IPS-15b (cell line): Measurements from ENCODE around the gene HPS3.
"Not testable (repeated sequence)": the region's sequence is repeated elsewhere in the genome, so short reads cannot be mapped to it uniquely, and the experiment has no call there.

ENCODE experiments used
- H3K27me3 ChIP-seq: one replicate; pipeline ENCODE4 v1.6.1; 2013; ENCODE audit warnings: low read length; ENCODE audit not compliant: control insufficient read depth, insufficient read depth
- H3K36me3 ChIP-seq: one replicate; pipeline ENCODE4 v1.6.1; 2013; ENCODE audit warnings: low read length; ENCODE audit not compliant: control insufficient read depth, insufficient read depth
- H3K4me1 ChIP-seq: one replicate; pipeline ENCODE4 v1.6.1; 2013; ENCODE audit warnings: mild to moderate bottlenecking, low read length; ENCODE audit not compliant: control insufficient read depth, insufficient read depth
- H3K4me3 ChIP-seq: one replicate; pipeline ENCODE4 v1.5.1; 2013; ENCODE audit warnings: low read depth, low read length
- H3K9ac ChIP-seq: one replicate; pipeline ENCODE4 v1.6.1; 2013; ENCODE audit warnings: low read depth, mild to moderate bottlenecking, low read length
- H3K9me3 ChIP-seq: one replicate; pipeline ENCODE4 v1.6.1; 2013; ENCODE audit warnings: mild to moderate bottlenecking, low read length; ENCODE audit not compliant: control insufficient read depth, insufficient read depth

Gene HPS3

GRCh38 chr3:149095487-149095886 lies 34.0 kb upstream of the HPS3 start:
- Histone ChIP-seq H3K9ac (no peak overlapping the region), H3K27me3 (no peaks in the 10 kb centered on the region), H3K36me3 (no peaks in the 10 kb centered on the region), H3K9me3 (no peaks in the 10 kb centered on the region), H3K4me1 (no peaks in the 10 kb centered on the region), H3K4me3 (no peak overlapping the region)

GRCh38 chr3:149097987-149098386 lies 31.5 kb upstream of the HPS3 start:
- not testable (repeated sequence) for H3K9ac ChIP-seq, H3K36me3 ChIP-seq, H3K4me3 ChIP-seq, H3K27me3 ChIP-seq, H3K9me3 ChIP-seq, H3K4me1 ChIP-seq

GRCh38 chr3:149101154-149101553 lies 28.3 kb upstream of the HPS3 start:
- H3K4me3 ChIP-seq: no peak overlapping the region
- H3K27me3 ChIP-seq: no peaks in the 10 kb centered on the region
- no peaks in the 10 kb centered on the region for H3K4me1 ChIP-seq
- no peaks in the 10 kb centered on the region for H3K9me3 ChIP-seq
- H3K9ac ChIP-seq: no peak overlapping the region
- H3K36me3 ChIP-seq: no peaks in the 10 kb centered on the region

- no peak overlapping the region for H3K9ac ChIP-seq
- no peaks in the 10 kb centered on the region for H3K36me3 ChIP-seq
- H3K27me3 ChIP-seq: no peaks in the 10 kb centered on the region
- no peaks in the 10 kb centered on the region for H3K4me1 ChIP-seq
- H3K4me3 ChIP-seq: no peak overlapping the region
- no peaks in the 10 kb centered on the region for H3K9me3 ChIP-seq
Observed at GRCh38 chr3:149101641-149102040, 27.8 kb upstream of the HPS3 start.

GRCh38 chr3:149104484-149104883 lies 25.0 kb upstream of the HPS3 start:
- H3K4me3 ChIP-seq: no peak overlapping the region
- H3K9ac ChIP-seq: no peak overlapping the region
- no peaks in the 10 kb centered on the region for H3K4me1 ChIP-seq
- H3K36me3 ChIP-seq: no peaks in the 10 kb centered on the region
- H3K27me3 ChIP-seq: no peaks in the 10 kb centered on the region
- H3K9me3 ChIP-seq: no peaks in the 10 kb centered on the region

GRCh38 chr3:149114458-149114857 lies 15.0 kb upstream of the HPS3 start:
- no peak overlapping the region for H3K9ac ChIP-seq
- no peaks in the 10 kb centered on the region for H3K9me3 ChIP-seq
- H3K4me1 ChIP-seq: no peaks in the 10 kb centered on the region
- no peaks in the 10 kb centered on the region for H3K36me3 ChIP-seq
- H3K4me3 ChIP-seq: no peak overlapping the region
- no peaks in the 10 kb centered on the region for H3K27me3 ChIP-seq

- Histone ChIP-seq H3K27me3 (no peaks in the 10 kb centered on the region), H3K4me3 (no peak overlapping the region), H3K9ac (no peak overlapping the region), H3K4me1 (no peaks in the 10 kb centered on the region), H3K36me3 (no peaks in the 10 kb centered on the region), H3K9me3 (no peaks in the 10 kb centered on the region)
Observed at GRCh38 chr3:149115114-149115513, 14.3 kb upstream of the HPS3 start.

- Histone ChIP-seq H3K9me3 (no peaks in the 10 kb centered on the region), H3K9ac (no peak overlapping the region), H3K4me3 (no peak overlapping the region), H3K36me3 (no peaks in the 10 kb centered on the region), H3K27me3 (no peaks in the 10 kb centered on the region), H3K4me1 (no peaks in the 10 kb centered on the region)
Observed at GRCh38 chr3:149118724-149119123, 10.7 kb upstream of the HPS3 start.

- no peaks in the 10 kb centered on the region for H3K4me1 ChIP-seq
- H3K27me3 ChIP-seq: no peaks in the 10 kb centered on the region
- H3K9ac ChIP-seq: no peak overlapping the region
- H3K4me3 ChIP-seq: no peak overlapping the region
- no peaks in the 10 kb centered on the region for H3K9me3 ChIP-seq
- no peaks in the 10 kb centered on the region for H3K36me3 ChIP-seq
Observed at GRCh38 chr3:149119466-149119865, 10.0 kb upstream of the HPS3 start.

- Histone ChIP-seq H3K4me1 (no peaks in the 10 kb centered on the region), H3K4me3 (no peak overlapping the region), H3K36me3 (no peaks in the 10 kb centered on the region), H3K9me3 (no peaks in the 10 kb centered on the region), H3K9ac (no peak overlapping the region), H3K27me3 (no peaks in the 10 kb centered on the region)
Observed at GRCh38 chr3:149120051-149120972, 9.1 kb upstream of the HPS3 start.

- Histone ChIP-seq H3K9me3 (no peaks in the 10 kb centered on the region), H3K27me3 (no peaks in the 10 kb centered on the region), H3K36me3 (no peaks in the 10 kb centered on the region), H3K9ac (no peak overlapping the region), H3K4me3 (no peak overlapping the region), H3K4me1 (no peaks in the 10 kb centered on the region)
Observed at GRCh38 chr3:149122721-149123578, 6.5 kb upstream of the HPS3 start.

GRCh38 chr3:149128821-149129220 lies 617 bp upstream of the HPS3 start:
- no peaks in the 10 kb centered on the region for H3K9me3 ChIP-seq
- peak overlapping the region; percentile 88 for H3K4me3 ChIP-seq
- no peaks in the 10 kb centered on the region for H3K27me3 ChIP-seq
- no peaks in the 10 kb centered on the region for H3K36me3 ChIP-seq
- H3K4me1 ChIP-seq: peaks cover 15% of the 10 kb centered on the region
- H3K9ac ChIP-seq: no peak overlapping the region
